G401 (cell line): Measurements from ENCODE around the gene SDHB. TPM values are rescaled to one million over a fixed set of nuclear protein-coding genes. Genes with fewer than 3 reads are reported as not detected.
A peak's percentile ranks its signal among the peaks of the same experiment; 100 is the strongest.

Source experiments
- DNase-seq: peaks from one replicate; pipeline ENCODE4 v3.0.0-alpha.2; 2015; ENCODE audit warnings: low spot score
- in situ Hi-C: cut with HindIII; loops from 2 replicates; pipeline ENCODE4 v1.10.0; 2016; ENCODE audit warnings: low sequenced_read_pairs, mixed read lengths
- total RNA-seq: library from RNA; depleted of rRNA; stranded (reverse); fragments of >200 nt; shearing (Covaris generic); gene quantifications from 2 replicates; pipeline ENCODE4 v1.2.3, GENCODE V29; 2014; rRNA removed

The SDHB gene
- total RNA-seq = 192 and 214 TPM in 2 replicates

DNA sequence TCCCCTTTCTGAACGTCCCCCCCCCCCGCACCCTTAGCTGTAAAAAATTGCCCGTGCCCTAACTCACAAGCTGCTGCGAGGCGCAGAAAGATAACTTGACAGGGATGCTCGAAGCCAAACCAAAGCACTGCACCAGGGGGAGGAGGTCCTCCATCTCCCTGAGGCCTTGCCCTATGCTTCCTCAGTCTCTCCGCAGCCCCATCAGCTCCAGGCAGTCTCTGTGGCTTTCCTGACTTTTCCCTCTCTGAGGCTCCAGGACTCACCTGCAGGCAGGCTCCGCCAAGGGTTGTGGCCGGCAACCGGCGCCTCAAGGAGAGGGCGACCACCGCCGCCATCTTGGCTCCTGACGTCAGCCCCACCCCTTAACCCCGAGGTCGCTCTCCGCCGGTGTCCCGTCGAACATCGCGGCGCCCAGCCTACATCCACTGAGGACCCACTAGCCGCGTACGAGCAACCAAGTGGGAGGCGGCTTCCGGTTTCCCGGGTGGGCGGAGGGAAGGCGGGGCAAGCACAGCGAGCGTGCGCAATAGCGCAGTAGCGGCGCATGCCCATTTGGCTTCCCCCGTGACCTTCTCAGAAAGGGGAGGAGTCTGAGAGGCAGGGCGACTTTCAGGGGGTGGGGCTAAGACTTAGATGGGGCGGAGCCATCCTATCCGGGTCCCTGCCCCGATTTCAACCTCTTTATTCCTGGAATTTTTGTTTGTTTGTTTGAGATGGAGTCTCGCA lies at the start of gene SDHB:
Gene SDHB, minus strand, starts transcription at position 348 of the 726 bp plus-strand sequence. Its CDS starts 13 bp downstream, at position 335.
- in situ Hi-C loops = no loop called here

DNA sequence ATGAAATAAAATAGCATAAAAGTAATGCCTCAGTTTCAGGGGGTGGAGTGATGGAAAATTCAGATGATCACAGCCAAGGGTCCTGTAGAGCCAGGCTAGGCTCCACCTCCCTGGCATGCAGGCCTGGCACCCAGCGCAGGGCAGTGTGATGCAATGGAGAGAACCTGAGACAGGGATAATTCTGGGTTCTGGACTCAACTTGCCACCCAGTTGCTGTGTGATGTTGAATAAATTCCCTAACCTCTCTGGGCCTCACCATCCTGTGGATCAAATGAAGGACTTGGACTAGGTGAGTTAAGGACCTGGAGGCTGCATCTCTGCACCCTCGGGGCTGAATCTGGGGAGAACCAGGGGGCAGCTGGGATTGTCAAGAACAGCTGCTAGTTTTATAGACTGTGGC lies 48.4 kb upstream of the SDHB start:
- in situ Hi-C loops = no loop called here

More for the DNA sequence above, at the start of gene SDHB:
- peak; percentile 98 for DNase-seq

DNA sequence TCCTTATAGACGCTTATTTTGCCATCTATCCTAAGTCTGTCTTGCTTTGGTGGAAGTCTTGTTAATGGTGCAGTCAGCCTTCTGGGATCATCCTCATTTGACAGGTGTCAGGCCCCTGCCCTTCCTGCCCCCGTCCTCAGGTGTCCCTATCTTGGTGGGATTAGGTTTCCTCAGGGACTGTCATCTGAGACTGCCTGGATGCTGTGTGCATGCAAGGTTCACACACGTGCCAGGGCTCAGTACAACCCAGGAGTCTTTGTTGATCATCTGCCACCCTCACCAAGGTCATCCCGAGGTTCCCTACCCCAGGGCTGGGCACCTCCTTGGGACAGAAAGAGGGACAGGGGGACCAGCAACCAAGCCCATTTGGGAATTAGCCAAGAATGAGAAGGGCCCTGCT lies 47.4 kb upstream of the SDHB start:
- in situ Hi-C loops = no loop called here
- no peak for DNase-seq

More for the DNA sequence above, 48.4 kb upstream of the SDHB start:
- DNase-seq = no peak

DNA sequence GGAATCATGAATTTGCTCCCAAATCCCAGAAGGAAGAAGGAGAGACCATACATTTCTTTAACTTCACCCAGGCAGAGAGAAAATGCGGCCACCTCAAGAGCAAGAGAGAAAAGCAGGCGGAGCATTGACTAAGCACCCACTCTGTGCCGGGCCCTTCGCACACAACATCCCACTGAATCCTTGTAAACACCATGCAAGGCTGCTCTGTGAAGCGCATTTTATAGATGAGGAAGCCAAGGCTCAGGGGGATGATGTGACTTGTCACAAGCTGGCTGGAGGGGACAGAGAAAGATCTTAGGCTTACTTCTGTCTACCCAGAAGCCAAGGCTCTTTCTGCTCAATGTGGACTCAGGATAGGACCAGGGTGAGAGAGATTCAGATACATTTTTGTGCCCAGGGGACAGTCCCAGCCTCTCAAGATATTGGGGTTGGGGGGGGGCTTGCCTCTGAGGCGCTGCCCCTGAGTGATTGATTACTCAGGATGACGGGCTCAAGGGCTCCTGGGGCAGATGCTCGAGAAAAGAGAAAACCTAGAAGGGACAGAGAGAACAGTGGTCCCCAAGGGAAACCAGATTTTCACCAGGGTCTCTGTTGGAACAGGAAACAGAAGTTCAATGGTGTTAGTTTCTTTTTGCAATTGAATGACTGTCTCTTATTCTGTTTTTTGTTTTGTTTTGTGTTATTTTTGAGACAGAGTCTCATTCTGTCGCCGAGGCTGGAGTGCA lies 45.9 kb upstream of the SDHB start:
- DNase-seq = no peak

DNA sequence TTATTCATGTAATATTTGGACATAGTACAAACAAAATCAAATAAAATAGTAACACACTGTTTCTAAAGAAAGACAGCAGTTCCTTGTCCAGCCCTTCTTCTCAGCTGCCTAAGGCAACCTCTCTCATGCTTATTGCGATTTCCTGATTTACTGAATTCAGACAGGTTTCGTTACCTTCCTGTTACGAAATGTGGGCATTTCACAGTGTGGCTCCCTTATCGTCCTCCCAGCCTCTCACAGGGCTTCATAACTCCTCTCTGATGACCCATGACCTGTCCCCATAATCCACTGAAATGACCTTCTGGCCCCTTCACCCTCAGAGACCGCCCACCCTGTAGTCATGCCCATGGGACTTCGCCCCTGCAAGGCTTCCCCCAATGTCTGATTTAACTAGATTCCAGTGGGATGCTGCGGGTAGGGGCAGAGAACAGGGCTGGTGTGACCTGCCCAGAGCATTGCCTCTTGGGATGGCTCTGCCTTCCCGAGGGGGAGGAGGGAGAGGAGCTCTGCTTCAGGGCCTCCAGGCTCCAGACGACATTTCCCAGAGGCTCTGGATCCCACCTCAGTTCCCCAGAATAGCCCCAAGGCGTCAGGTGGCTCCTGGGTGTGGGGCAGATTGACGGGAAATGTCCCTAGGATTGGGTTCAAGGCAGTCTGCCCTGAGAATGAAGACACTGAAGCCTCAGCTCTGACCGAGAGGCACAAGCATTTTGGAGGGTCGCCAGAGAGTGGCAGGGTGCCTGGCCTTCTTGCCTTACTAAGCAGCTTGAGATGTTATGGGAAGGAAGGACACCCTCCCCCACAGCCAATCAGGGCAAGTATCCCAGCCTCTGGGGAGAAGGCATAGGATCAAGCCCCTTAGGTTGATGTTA lies 44.9 kb upstream of the SDHB start:
- peak; percentile 76 for DNase-seq
- in situ Hi-C loops = no loop called here

More for the DNA sequence above, 45.9 kb upstream of the SDHB start:
- in situ Hi-C loops = no loop called here

DNA sequence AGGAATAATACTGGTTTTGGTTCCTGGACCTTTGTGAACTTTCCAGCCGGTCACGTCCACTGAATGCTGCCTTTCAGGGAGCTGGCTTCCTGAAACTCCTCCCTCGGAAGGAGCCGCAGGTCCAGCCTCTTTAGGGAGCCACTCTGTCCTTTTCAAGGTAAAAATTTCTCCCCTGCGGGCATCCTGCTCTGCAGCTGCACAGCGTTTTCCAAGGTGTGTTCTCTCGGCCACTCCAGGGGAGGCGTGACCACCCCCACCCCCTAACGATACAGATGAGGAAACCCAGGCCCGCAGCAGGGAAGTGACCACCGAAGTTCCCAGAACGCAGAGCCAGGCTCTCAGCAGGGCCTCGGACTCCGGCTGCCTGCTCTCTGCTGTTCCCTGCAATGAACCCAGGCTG lies 44.0 kb upstream of the SDHB start:
- no peak for DNase-seq
- in situ Hi-C loops = no loop called here

DNA sequence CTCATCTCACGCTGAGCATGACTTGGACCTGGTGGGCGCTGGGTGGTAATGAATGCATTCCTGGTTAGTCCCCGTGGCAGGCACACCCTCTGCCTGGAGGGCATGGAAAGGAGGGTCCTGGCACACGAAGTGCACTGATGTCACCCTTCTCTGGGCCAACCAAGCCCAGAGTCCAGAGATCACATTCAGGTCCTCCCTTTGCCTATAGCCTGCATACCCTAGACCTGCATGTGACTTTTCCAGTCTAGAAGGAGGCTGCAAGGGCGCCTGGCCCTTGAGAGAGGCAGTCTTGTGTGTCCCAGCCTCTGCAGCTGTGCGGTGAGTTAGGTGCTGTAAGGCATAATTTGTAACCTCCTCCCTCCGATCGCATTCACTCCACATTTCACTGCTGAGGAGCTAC lies 43.3 kb upstream of the SDHB start:
- no peak for DNase-seq
- in situ Hi-C loops = no loop called here

DNA sequence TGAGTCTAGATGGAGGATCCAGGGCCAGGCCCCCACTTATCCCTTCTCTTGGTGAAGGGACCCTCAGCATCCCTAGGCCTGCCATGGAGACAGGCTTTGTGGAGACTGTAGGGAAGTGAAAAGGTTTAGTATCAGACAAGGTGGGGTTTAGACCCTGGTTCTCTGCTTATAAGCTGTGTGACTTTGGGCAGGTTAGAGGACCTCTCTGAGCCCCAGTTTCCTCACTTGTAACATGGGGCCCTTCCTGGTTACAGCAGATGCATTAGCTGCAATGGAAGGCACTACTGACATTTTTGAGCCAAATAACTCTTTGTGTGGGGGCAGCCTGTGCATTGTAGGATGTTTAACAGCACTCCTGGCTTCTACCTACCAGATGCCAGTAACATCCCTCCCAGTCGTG lies 42.8 kb upstream of the SDHB start:
- in situ Hi-C loops = no loop called here
- DNase-seq = no peak

DNA sequence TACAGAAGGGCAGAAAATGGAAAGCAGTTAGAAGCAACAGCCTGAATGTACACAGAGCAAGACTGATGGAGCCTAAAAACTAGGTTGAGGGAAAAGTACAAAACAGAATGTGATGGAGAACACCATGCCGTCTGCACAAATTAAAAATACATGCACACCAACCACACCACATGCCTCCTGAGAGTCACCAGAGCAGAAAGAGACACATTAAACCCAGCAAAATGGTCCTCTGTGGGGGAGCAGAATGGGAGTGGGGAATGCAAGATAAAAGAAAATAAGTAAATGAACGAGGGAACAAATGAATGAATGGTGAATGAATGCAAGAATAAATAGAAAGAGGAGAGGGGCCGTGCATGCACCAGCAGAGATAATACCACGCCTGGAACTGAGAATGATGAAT lies 41.3 kb upstream of the SDHB start:
- in situ Hi-C loops = no loop called here
- peak; percentile 27 for DNase-seq

DNA sequence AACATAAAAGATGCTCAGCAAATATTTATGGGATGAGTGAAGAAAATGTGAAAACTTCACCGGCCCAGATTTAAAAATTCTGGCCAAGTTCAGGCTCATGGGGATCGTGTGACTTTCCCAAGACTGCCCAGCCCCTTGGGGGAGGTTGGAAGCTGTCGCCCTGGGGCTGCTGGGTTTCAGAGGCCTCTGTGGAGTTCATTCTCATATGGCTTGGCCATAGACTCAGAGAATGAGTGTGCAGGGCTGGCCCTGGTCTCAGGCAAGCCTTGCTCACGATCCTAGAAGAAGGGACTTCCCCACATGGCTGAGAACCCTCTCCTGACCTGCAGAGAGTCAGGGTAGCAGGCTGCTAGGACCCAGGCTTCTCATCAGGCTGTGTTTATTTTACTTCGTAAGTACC lies 40.8 kb upstream of the SDHB start:
- no peak for DNase-seq
- in situ Hi-C loops = no loop called here

DNA sequence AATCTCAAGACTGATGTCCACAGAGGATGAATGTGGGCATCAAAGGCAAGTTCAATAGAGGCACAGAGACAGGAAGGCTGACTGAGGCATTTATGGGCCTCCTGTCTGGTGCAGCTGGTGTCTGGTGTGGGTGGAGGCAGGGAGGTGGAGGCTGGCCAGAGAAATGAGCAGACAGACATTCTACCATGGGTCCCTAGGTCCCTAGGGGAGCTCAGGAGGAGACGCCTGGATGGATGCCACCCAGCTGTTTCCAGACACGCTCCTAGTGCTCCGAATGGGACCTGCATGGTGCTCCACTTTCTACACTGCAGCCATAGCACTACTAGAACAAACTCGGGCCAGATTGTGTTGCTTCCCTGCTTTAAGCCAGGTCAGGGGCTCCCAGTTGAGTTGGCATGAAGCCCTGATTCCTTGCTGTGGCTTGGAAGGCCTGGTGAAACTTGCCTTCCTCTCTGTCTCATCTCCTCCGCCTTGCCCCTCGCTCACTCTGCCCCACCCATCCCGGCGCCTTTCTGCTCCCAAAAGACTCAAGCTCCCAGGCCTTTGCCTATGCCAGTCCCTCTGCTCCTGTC lies 40.1 kb upstream of the SDHB start:
- in situ Hi-C loops = no loop called here
- DNase-seq = peak; percentile 62

DNA sequence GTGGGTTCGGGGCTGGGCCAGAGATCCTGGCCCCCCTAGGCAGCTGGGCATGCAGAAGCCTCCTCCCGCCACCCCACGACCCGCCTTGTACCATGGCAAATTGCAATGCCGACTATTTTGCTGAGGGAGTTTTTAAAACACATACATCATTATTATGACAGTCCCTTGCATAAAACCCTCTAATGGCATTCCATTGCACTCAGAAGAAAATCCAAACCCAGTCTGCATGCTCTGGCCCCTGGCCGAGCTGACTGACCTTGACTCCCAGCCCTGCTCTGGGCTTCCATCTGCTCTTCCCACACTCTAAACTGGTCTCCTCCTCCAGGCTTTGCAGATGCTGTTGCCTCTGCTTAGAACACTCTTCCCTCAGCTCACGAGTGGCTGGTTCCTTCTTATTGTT lies 37.4 kb upstream of the SDHB start:
- DNase-seq = no peak
- in situ Hi-C loops = no loop called here

DNA sequence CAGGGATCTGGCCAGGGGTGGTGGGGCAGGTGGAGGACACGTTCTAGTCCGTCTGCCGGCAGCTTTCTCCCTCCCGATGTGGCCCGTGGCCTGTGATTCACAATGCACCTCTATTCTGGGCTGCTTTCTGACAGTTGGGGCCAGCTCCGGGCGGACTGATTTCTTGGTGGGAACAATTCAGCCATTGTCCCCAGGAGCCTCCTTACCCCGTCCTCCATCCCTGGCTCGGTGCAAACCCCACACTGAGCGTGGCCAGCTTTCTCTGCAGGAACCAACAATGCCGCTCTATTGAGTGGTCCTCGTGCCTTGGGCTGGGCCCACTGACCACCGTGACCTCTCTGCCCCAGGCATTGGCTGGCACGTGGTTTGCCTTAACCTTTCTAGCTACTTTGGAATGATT lies 35.7 kb upstream of the SDHB start:
- in situ Hi-C loops = no loop called here
- no peak for DNase-seq

DNA sequence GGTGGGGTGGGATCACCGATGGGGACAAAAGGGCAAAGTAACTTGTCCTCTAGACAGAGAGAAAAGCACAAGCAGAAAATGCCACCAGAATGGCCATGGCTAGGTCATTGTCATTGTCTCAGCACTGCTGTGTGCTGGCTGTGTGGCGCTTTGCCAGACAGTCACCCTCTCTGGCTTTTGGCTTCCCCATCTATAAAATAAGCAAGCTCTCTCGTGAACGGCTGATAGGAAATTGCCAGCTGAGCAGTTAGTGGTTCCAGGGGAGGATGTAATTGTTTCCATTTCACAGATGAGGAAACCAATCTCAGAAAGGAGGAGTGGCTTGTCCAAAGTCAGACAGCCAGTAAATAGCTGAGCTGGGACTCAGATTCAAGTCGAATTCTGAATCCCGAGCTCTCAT lies 32.9 kb upstream of the SDHB start:
- no peak for DNase-seq

DNA sequence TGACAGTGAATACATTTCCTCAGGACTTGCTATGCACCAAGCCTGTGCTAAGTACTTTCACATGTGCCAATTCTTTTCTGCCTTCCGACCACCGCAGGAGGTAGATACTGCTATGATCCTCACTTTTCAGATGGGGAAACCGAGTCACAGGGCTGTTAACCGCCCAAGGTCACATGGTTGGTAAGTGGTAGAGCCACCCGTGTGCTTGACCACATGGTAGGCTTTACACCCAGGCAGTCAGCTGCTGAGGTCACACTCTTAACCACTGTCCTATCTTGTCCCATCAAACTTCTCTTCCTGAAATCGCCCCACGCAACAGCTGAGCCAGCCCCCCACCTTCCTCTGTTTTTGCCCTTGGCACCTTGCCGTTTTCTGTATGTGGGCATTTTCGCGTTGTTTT lies 31.0 kb upstream of the SDHB start:
- DNase-seq = no peak
- in situ Hi-C loops = no loop called here

More for the DNA sequence above, 32.9 kb upstream of the SDHB start:
- in situ Hi-C loops = no loop called here

DNA sequence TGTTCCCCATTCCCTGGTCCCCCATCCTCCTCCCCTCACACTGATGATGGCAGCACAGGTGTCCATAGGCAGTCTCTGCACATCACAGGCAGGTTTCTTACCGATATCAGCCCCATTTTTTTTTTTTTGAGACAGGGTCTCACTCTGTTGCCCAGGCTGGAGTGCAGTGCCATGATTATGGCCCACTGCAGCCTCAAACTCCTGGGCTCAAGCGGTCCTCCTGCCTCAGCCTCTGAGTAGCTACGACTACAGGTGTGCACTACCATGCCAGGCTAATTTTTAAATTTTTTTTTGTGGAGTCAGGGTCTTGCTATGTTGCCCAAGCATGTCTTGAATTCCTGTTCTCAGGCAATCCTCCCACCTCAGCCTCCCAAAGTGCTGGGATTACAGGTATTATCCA lies 28.9 kb upstream of the SDHB start:
- in situ Hi-C loops = no loop called here
- no peak for DNase-seq

DNA sequence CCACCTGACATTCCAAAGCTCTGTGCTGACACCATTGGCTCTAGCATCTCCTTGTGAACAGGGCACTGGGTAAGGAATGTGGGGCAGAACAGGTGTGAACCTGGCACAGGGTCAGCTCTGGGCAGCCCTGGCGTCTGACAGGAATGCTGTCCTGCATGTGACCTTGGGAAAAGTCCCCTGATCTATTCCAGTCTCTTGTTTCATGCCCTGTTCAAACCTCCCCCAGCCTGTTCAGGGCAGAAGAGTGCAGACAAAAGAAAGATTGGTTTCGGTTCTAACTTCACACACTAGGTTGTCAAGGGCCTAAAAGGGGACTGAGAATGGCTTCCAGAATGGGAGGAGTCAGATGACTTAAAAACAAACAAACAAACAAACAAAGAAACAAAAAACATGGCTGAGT lies 27.6 kb upstream of the SDHB start:
- in situ Hi-C loops = no loop called here
- DNase-seq = no peak

DNA sequence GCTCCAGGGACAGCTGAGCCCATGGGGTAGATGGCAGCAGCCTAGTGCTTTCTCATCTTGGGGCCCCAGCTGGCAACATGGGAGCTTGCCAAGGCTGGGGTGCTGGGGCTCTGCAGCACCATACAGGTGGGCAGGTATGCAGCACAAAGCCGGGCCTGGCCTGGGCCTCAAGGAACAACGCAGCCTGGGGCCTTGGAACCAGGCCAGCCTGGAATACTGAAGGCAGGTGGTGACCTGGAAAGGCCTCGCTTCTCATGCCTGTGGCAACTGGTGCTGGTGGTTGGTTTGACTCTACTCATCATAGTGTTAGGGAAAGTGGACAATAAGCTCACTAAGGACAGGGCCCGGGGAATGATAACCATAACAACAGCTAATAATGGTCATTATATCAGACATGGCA lies 27.0 kb upstream of the SDHB start:
- in situ Hi-C loops = no loop called here
- peak; percentile 81 for DNase-seq

DNA sequence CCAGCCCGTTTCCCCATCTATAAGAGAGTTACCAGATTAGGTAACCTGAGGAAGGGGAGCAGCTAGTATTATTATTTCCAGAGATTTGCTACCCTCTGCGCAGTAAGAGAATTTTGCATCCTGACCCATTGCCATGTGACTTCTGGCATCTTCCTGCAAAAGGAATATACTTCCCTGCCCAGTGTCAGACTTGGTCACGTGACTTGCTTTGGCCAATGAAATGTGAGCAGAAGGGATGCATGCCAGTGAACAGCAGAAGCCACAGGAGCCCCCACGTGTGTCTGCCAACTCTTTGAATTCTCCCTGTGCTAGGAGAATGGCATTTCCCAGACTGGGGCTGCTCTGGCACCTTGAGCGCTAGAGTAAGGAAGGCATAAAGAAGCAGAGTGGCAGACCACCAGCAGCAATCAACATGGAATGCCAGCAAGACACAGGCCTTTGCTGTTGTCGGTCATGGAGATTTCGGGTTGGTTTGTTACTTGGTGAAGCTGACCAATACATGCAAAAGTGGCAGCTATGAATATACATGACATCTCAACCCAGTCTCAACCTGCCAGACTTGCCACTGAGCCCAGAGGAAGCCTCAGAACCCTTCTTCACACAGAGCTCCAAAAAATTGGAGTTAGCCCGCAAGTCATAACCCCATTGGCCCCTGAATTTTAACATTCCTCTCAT lies 26.4 kb upstream of the SDHB start:
- peak; percentile 33 for DNase-seq
- in situ Hi-C loops = no loop called here
